Glutamatergic neuron (in vitro differentiated cells): ENCODE results near the gene GUCY1A2. TPM values are rescaled to one million over a fixed set of nuclear protein-coding genes. Genes with fewer than 3 reads are reported as not detected.

Source experiments
- DNase-seq: peaks from one replicate; pipeline ENCODE4 v3.0.0; 2022
- H3K27ac Mint-ChIP-seq: one replicate; pipeline ENCODE4 v1.8.0; 2020; ENCODE audit warnings: mild to moderate bottlenecking, mixed read lengths, inconsistent platforms; ENCODE audit not compliant: unreplicated experiment
- H3K27me3 Mint-ChIP-seq: one replicate; pipeline ENCODE4 v1.8.0; 2020; ENCODE audit warnings: mild to moderate bottlenecking, moderate library complexity, mixed read lengths, inconsistent platforms; ENCODE audit not compliant: unreplicated experiment
- H3K36me3 Mint-ChIP-seq: one replicate; pipeline ENCODE4 v1.8.0; 2020; ENCODE audit warnings: mild to moderate bottlenecking, mixed read lengths, inconsistent platforms; ENCODE audit not compliant: unreplicated experiment
- H3K4me1 Mint-ChIP-seq: one replicate; pipeline ENCODE4 v1.8.0; 2020; ENCODE audit warnings: mild to moderate bottlenecking, low read depth, mixed read lengths, inconsistent platforms; ENCODE audit not compliant: unreplicated experiment
- H3K4me3 Mint-ChIP-seq: one replicate; pipeline ENCODE4 v1.8.0; 2020; ENCODE audit warnings: mild to moderate bottlenecking, mixed read lengths, inconsistent platforms; ENCODE audit not compliant: unreplicated experiment
- H3K9me3 Mint-ChIP-seq: one replicate; pipeline ENCODE4 v1.8.0; 2020; ENCODE audit warnings: mild to moderate bottlenecking, moderate library complexity, mixed read lengths, inconsistent platforms; ENCODE audit not compliant: unreplicated experiment
- CTCF ChIP-seq: fragments of 200-600 bp; sonication (generic); IDR thresholded peaks from one replicate; pipeline ENCODE4 v1.5.0; 2021; ENCODE audit not compliant: partially characterized antibody, unreplicated experiment
- total RNA-seq: library from RNA; stranded (reverse); fragmentation: NEBNext Ultra II Directional; extraction: Animal tissue kit (Norgen Biotek cat#: 25700); gene quantifications from one replicate; pipeline ENCODE4 v1.2.1, GENCODE V29; 2021; ENCODE audit not compliant: unreplicated experiment

The GUCY1A2 gene
- total RNA-seq, 1 donor from 2014 or later, result 20.3 TPM

- H3K9me3 Mint-ChIP-seq, result peaks cover 4% of the 10 kb centered on the region
- H3K4me1 Mint-ChIP-seq, result peaks cover 17% of the 10 kb centered on the region
- H3K4me3 Mint-ChIP-seq, result no peak overlapping the region
- no peak for DNase-seq
- peaks cover 4% of the 10 kb centered on the region for H3K36me3 Mint-ChIP-seq
- no peak for TF ChIP-seq CTCF
- H3K27ac Mint-ChIP-seq, result no peak overlapping the region
- H3K27me3 Mint-ChIP-seq, result no peaks in the 10 kb centered on the region
Observed at GRCh38 chr11:106761745-106762144, 256.5 kb downstream of the GUCY1A2 start.

GRCh38 chr11:106761240-106761639, 257.0 kb downstream of the GUCY1A2 start:
- peaks cover 7% of the 10 kb centered on the region for H3K36me3 Mint-ChIP-seq
- no peaks in the 10 kb centered on the region for H3K27me3 Mint-ChIP-seq
- H3K4me3 Mint-ChIP-seq, result no peak overlapping the region
- H3K9me3 Mint-ChIP-seq, result peaks cover 4% of the 10 kb centered on the region
- H3K4me1 Mint-ChIP-seq, result peaks cover 17% of the 10 kb centered on the region
- no peak overlapping the region for H3K27ac Mint-ChIP-seq
- no peak for DNase-seq
- no peak for TF ChIP-seq CTCF

GRCh38 chr11:106748059-106748458, 270.2 kb downstream of the GUCY1A2 start:
- H3K4me3 Mint-ChIP-seq, result no peak overlapping the region
- H3K4me1 Mint-ChIP-seq, result no peaks in the 10 kb centered on the region
- H3K36me3 Mint-ChIP-seq, result no peaks in the 10 kb centered on the region
- no peaks in the 10 kb centered on the region for H3K9me3 Mint-ChIP-seq
- H3K27ac Mint-ChIP-seq, result no peak overlapping the region
- DNase-seq, result no peak
- H3K27me3 Mint-ChIP-seq, result no peaks in the 10 kb centered on the region
- TF ChIP-seq CTCF, result no peak

GRCh38 chr11:106745941-106746340, 272.3 kb downstream of the GUCY1A2 start:
- no peak overlapping the region for H3K4me3 Mint-ChIP-seq
- H3K36me3 Mint-ChIP-seq, result no peaks in the 10 kb centered on the region
- no peak for TF ChIP-seq CTCF
- H3K9me3 Mint-ChIP-seq, result no peaks in the 10 kb centered on the region
- H3K27ac Mint-ChIP-seq, result no peak overlapping the region
- H3K27me3 Mint-ChIP-seq, result peaks cover 2% of the 10 kb centered on the region
- no peak for DNase-seq
- H3K4me1 Mint-ChIP-seq, result no peaks in the 10 kb centered on the region

GRCh38 chr11:106733635-106734034, 284.6 kb downstream of the GUCY1A2 start:
- Mint-ChIP-seq H3K9me3 (no peaks in the 10 kb centered on the region), H3K4me3 (no peak overlapping the region), H3K4me1 (no peaks in the 10 kb centered on the region), H3K27ac (no peak overlapping the region), H3K36me3 (peaks cover 11% of the 10 kb centered on the region), H3K27me3 (peaks cover 2% of the 10 kb centered on the region)
- DNase-seq, result no peak
- no peak for TF ChIP-seq CTCF
